ENCODE measurements around the gene C17orf50. TPM values are rescaled to one million over a fixed set of nuclear protein-coding genes. Genes with fewer than 3 reads are reported as not detected.

The C17orf50 gene
- total RNA-seq, 1 experiment from 2014 or later = not detected

GRCh38 chr17:35793257-35793656, 32.6 kb downstream of the C17orf50 start:
- Histone ChIP-seq H3K36me3 (no peaks in the 10 kb centered on the region), H3K27ac (no peak overlapping the region), H3K9me3 (replicated peaks) (no peaks in the 10 kb centered on the region), H3K4me1 (replicated peaks) (peaks cover 24% of the 10 kb centered on the region), H3K27me3 (replicated peaks) (peaks cover 14% of the 10 kb centered on the region), H3K4me3 (no peak overlapping the region)
- no peak for DNase-seq (ENCODE audit: low read depth in 1 of 2, low spot score in 2 of 2)

DNA sequence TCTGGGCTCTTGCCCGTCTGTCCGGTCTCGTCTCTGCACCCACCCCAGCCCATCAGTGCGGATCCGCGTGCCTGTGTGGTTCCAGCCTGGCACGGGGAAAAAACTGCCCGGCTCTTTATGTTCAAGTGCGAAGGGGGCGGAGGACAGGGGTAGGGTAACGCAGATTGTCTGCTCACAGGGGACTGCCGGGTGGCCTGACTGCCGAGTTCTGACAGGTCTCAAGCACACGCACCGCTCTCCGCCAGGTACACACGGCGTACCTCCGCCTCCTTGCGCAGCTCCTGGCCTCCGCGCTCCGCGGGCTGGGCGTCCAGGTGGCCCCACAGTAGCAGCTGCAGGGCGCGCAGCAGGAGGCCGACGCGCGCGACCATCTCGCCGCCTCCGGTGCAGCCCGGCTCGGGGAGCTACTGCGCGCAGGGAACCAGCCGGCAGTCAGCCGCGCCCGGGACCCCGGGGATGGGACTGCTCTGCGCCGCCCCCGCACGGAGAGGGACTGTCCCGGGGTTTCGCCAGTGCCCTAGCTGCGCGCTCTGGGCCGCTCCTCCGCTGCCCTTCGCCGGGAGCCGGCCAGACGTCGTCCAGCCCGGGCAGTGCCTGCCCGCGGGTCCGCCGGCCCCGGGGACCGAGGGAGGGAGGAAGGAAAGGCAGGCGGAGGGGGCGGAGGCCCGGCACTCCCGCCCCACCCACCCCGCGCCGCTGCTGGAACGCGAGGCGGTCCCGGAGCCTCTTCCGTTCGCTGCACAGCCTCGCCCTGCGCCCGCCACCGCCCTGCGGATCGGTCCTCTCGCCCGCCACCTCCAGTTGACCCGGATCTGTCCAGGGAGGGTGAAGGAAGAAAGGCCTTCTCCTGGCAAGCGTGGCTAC, 34.6 kb downstream of the C17orf50 start, which contains the start of gene MMP28:
TSS of gene MMP28 (minus strand) at position 635 of the 864 bp plus-strand sequence. CDS start at position 371, 264 bp downstream.
- Histone ChIP-seq H3K4me3 (peak within 1 kb of the TSS; percentile 42), H3K27ac (no peak within 1 kb of the TSS), H3K4me1 (replicated peaks) (peaks cover 11% of the 10 kb centered on the region), H3K9me3 (replicated peaks) (no peaks in the 10 kb centered on the region), H3K27me3 (replicated peaks) (peaks cover 14% of the 10 kb centered on the region), H3K36me3 (no peaks in the 10 kb centered on the region)
- peak in 1 of 2 experiments; percentile 37 for DNase-seq (ENCODE audit: low read depth in 1 of 2, low spot score in 2 of 2)

GRCh38 chr17:35795871-35796265, 35.2 kb downstream of the C17orf50 start:
- Histone ChIP-seq H3K27ac (no peak overlapping the region), H3K36me3 (no peaks in the 10 kb centered on the region), H3K9me3 (replicated peaks) (no peaks in the 10 kb centered on the region), H3K27me3 (replicated peaks) (peaks cover 14% of the 10 kb centered on the region), H3K4me1 (replicated peaks) (peaks cover 11% of the 10 kb centered on the region), H3K4me3 (peak overlapping the region; percentile 42)
- DNase-seq (ENCODE audit: low read depth in 1 of 2, low spot score in 2 of 2) = no peak

- H3K27ac ChIP-seq = no peak overlapping the region
- no peaks in the 10 kb centered on the region for H3K36me3 ChIP-seq
- H3K4me3 ChIP-seq = no peak overlapping the region
- DNase-seq (ENCODE audit: low read depth in 1 of 2, low spot score in 2 of 2) = no peak
- peaks cover 14% of the 10 kb centered on the region for H3K27me3 ChIP-seq (replicated peaks)
- H3K9me3 ChIP-seq (replicated peaks) = no peaks in the 10 kb centered on the region
- H3K4me1 ChIP-seq (replicated peaks) = peaks cover 11% of the 10 kb centered on the region
These were observed 36.3 kb downstream of the C17orf50 start for GRCh38 chr17:35796942-35797341.

DNA sequence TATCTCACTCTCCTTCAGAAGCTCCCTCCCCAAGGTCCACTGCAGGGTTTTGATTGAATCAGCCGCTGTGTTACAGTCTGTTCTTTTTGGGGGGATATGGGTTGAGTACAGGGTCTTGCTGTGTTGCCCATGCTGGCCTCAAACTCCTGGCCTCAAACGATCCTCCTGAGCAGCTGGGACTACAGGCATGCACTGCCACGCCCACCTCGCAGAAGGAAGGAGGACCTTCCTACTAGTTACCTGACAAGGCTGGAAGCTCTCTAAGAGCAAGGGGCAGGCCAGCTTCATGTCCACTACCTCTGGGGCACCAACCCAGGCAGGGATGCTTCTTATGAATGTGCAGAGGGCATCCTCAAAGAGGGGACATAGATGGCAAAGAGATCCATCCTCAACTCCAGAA, 36.7 kb downstream of the C17orf50 start:
- H3K36me3 ChIP-seq = no peaks in the 10 kb centered on the region
- no peak overlapping the region for H3K4me3 ChIP-seq
- DNase-seq (ENCODE audit: low read depth in 1 of 2, low spot score in 2 of 2) = no peak
- peaks cover 11% of the 10 kb centered on the region for H3K4me1 ChIP-seq (replicated peaks)
- H3K27me3 ChIP-seq (replicated peaks) = peaks cover 14% of the 10 kb centered on the region
- no peaks in the 10 kb centered on the region for H3K9me3 ChIP-seq (replicated peaks)
- H3K27ac ChIP-seq = no peak overlapping the region

DNA sequence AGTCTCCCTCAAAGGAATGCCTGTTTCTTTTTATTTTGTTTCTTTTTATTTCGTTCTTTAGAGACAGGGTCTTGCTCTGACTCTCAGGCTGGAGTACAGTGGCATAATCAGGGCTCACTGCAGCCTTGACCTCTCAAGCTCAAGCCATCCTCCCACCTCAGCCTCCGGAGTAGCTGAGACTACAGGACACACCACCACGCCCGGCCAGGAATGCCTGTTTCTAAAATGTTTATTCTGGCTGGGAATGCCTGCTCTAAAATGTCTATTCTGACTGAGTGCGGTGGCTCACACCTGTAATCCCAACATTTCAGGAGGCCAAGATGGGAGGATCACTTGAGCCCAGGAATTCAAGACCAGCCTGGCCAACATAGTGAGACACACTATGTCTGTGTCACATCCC, 37.2 kb downstream of the C17orf50 start:
- no peaks in the 10 kb centered on the region for H3K9me3 ChIP-seq (replicated peaks)
- H3K4me1 ChIP-seq (replicated peaks) = peaks cover 11% of the 10 kb centered on the region
- no peaks in the 10 kb centered on the region for H3K36me3 ChIP-seq
- H3K4me3 ChIP-seq = no peak overlapping the region
- H3K27me3 ChIP-seq (replicated peaks) = peaks cover 14% of the 10 kb centered on the region
- no peak overlapping the region for H3K27ac ChIP-seq
- DNase-seq (ENCODE audit: low read depth in 1 of 2, low spot score in 2 of 2) = no peak

GRCh38 chr17:35799942-35800341, 39.3 kb downstream of the C17orf50 start:
- H3K4me1 ChIP-seq (replicated peaks) = peaks cover 11% of the 10 kb centered on the region
- peaks cover 6% of the 10 kb centered on the region for H3K27me3 ChIP-seq (replicated peaks)
- no peaks in the 10 kb centered on the region for H3K36me3 ChIP-seq
- H3K4me3 ChIP-seq = no peak overlapping the region
- no peak overlapping the region for H3K27ac ChIP-seq
- no peaks in the 10 kb centered on the region for H3K9me3 ChIP-seq (replicated peaks)
- no peak for DNase-seq (ENCODE audit: low read depth in 1 of 2, low spot score in 2 of 2)

- Histone ChIP-seq H3K9me3 (replicated peaks) (no peaks in the 10 kb centered on the region), H3K27me3 (replicated peaks) (no peaks in the 10 kb centered on the region; the same call in 1 of the 2 replicates), H3K27ac (no peak overlapping the region), H3K4me1 (replicated peaks) (peaks cover 20% of the 10 kb centered on the region), H3K4me3 (no peak overlapping the region), H3K36me3 (no peaks in the 10 kb centered on the region)
- DNase-seq (ENCODE audit: low read depth in 1 of 2, low spot score in 2 of 2) = no peak
These were observed 41.0 kb downstream of the C17orf50 start for GRCh38 chr17:35801583-35802224.

DNA sequence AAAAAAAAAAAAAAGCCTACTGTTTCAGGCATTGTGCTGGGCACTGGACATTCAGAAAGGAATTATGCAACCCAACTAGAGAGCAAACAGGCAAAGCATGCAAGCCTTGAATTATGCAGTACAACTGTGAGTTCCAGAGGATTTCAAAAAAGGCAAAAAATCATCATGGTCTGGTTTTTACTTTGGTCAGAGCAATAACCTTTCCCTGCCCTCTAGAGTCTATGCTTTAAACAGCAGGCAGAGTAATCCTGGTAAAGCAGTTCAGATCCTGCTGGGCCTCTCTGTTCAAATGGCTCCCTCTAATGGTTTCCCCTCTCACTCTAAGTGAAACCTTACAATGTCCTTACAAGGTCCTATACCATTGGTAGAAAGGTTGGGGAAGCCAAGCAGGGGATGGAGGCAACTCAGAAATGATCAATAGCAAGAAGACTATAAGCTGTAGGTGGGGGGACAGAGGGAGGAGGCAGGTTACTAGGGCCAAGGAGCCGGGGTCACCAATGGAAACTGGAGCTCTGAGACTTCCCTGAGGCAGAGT, 44.0 kb downstream of the C17orf50 start:
- Histone ChIP-seq H3K4me1 (replicated peaks) (peaks cover 41% of the 10 kb centered on the region), H3K36me3 (peaks cover 4% of the 10 kb centered on the region), H3K4me3 (no peak overlapping the region), H3K27me3 (replicated peaks) (no peaks in the 10 kb centered on the region), H3K9me3 (replicated peaks) (no peaks in the 10 kb centered on the region), H3K27ac (no peak overlapping the region)
- peak; percentile 60 to 71 for DNase-seq (ENCODE audit: low read depth in 1 of 2, low spot score in 2 of 2)

- Histone ChIP-seq H3K4me1 (replicated peaks) (peaks cover 41% of the 10 kb centered on the region), H3K36me3 (peaks cover 14% of the 10 kb centered on the region), H3K27ac (peak overlapping the region; percentile 40), H3K9me3 (replicated peaks) (no peaks in the 10 kb centered on the region), H3K27me3 (replicated peaks) (no peaks in the 10 kb centered on the region), H3K4me3 (no peak overlapping the region)
- peak in 1 of 2 experiments; percentile 78 for DNase-seq (ENCODE audit: low read depth in 1 of 2, low spot score in 2 of 2)
These were observed 46.9 kb downstream of the C17orf50 start for GRCh38 chr17:35807371-35808144.

DNA sequence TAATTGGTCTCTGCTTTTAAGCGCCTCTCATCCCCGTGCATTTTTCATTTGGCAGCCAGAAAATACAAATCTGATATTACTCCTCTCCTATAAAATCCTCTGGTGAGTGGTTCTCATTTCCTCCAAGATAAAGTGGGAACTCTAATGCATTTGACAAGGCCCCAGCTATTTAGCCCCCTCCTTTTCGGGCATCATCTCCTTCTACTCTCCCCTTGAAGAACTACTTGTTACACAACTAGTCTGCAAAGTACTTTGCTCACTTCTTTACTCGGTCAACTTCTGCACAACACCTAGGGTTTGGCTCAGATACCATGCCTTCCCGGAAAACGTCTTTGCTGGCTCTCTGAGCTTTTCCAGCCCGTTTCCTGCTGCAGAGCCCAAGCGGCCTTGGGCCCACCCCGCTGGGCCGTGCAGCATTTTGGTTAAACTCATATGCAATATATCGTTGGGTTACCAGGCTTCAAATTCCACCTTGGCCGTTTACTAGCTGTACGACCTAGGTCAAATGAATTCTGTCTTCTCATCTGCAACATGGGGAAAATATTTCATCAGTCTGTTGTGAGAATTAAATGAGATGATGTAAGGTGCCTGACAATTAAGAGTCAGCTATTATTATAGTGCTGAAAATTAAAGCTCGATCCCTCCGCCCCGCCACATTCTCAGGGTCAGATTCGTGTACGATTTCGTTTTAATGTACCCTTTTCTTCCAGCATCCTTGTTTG, 47.7 kb downstream of the C17orf50 start:
- Histone ChIP-seq H3K4me3 (peak overlapping the region; percentile 88), H3K36me3 (peaks cover 17% of the 10 kb centered on the region), H3K27ac (peak overlapping the region; percentile 88), H3K9me3 (replicated peaks) (no peaks in the 10 kb centered on the region), H3K27me3 (replicated peaks) (no peaks in the 10 kb centered on the region), H3K4me1 (replicated peaks) (peaks cover 41% of the 10 kb centered on the region)
- DNase-seq (ENCODE audit: low read depth in 1 of 2, low spot score in 2 of 2) = no peak

GRCh38 chr17:35808962-35809854, 48.5 kb downstream of the C17orf50 start, which contains the start of gene TAF15:
Gene TAF15 (plus strand): TSS chr17:35809484. CDS start chr17:35809570, 86 bp downstream.
- Histone ChIP-seq H3K36me3 (peaks cover 17% of the 10 kb centered on the region), H3K9me3 (replicated peaks) (no peaks in the 10 kb centered on the region), H3K27ac (peak within 1 kb of the TSS; percentile 88), H3K4me1 (replicated peaks) (peaks cover 41% of the 10 kb centered on the region), H3K4me3 (peak within 1 kb of the TSS; percentile 88), H3K27me3 (replicated peaks) (no peaks in the 10 kb centered on the region)
- peak; percentile 97 to 99 for DNase-seq (ENCODE audit: low read depth in 1 of 2, low spot score in 2 of 2)
